B cell (primary cell): ENCODE data around the gene DTNA. TPM values are rescaled to one million over a fixed set of nuclear protein-coding genes. Genes with fewer than 3 reads are reported as not detected.

Source experiments
- ATAC-seq: fragments of 200-7000 bp; cut with Tn5 transposase; one replicate; pipeline ENCODE4 v1.10.0; 2021; ENCODE audit warnings: low read depth, mild to moderate bottlenecking, moderate number of reproducible peaks, moderate library complexity
- CTCF ChIA-PET: fragments of 350-600 bp; sonication (Branson Sonifier 250); formaldehyde crosslinking; loops from one replicate; lab custom pipeline; 2021; ENCODE audit warnings: antibody characterized with exemption, inconsistent platforms; lab: Charles Lee
- POLR2A ChIA-PET: fragments of 350-600 bp; sonication (Branson Sonifier 250); formaldehyde crosslinking; loops from one replicate; lab custom pipeline; 2021; ENCODE audit warnings: antibody characterized with exemption; lab: Charles Lee
- DNase-seq: peaks from one replicate; pipeline ENCODE4 v3.0.0; 2013
- H2AFZ ChIP-seq: 2 replicates; pipeline ENCODE4 v1.6.1; 2012; ENCODE audit warnings: mild to moderate bottlenecking, low read depth, low read length; ENCODE audit not compliant: insufficient read depth, poor library complexity, severe bottlenecking
- H3K27ac ChIP-seq, 2 donors: 1 replicate in 1 of 2; 2 replicates in 1 of 2; pipeline ENCODE4 v1.5.1; 2012 to 2013; ENCODE audit warnings: low read length in 2 of 2, mild to moderate bottlenecking in 2 of 2, moderate library complexity in 1 of 2
- H3K27me3 ChIP-seq, 4 experiments: fragments of 200-600 bp in 1 of 4; sonication (generic) in 1 of 4; replicated peaks in 1 of 4; 1 replicate in 2 of 4; 2 replicates in 2 of 4; pipeline versions ENCODE4 v1.6.1 to v1.7.0; 2013 to 2016; ENCODE audit warnings: low read length in 3 of 4, mild to moderate bottlenecking in 2 of 4, mixed read lengths in 1 of 4, moderate library complexity in 1 of 4; ENCODE audit not compliant: insufficient read depth in 4 of 4, control insufficient read depth in 3 of 4; ENCODE audit errors: control extremely low read depth in 1 of 4
- H3K36me3 ChIP-seq, 2 experiments: replicated peaks in 1 of 2; 1 replicate in 1 of 2; 2 replicates in 1 of 2; pipeline versions ENCODE4 v1.6.1 to v1.7.1; 2013; ENCODE audit warnings: low read length in 1 of 2; ENCODE audit not compliant: insufficient read depth in 2 of 2, control insufficient read depth in 1 of 2; ENCODE audit errors: control extremely low read depth in 1 of 2, extremely low read depth in 1 of 2
- H3K4me1 ChIP-seq, 2 donors: fragments of 200-600 bp in 1 of 2; sonication (generic) in 1 of 2; 1 replicate in 1 of 2; 2 replicates in 1 of 2; pipeline versions ENCODE4 v1.5.1 to v1.6.1; 2013 to 2017; ENCODE audit warnings: low read length in 2 of 2; ENCODE audit not compliant: control insufficient read depth in 2 of 2, insufficient read depth in 2 of 2
- H3K4me2 ChIP-seq: replicated peaks from 2 replicates; pipeline ENCODE3; 2012; ENCODE audit warnings: mild to moderate bottlenecking, low read depth, low read length; ENCODE audit not compliant: poor library complexity, severe bottlenecking
- H3K4me3 ChIP-seq, 5 experiments: fragments of 200-600 bp in 1 of 5; sonication (generic) in 1 of 5; 1 replicate in 3 of 5; 2 replicates in 2 of 5; pipeline versions ENCODE4 v1.5.1 to v1.7.0; 2011 to 2016; ENCODE audit warnings: low read length in 4 of 5, mild to moderate bottlenecking in 4 of 5, low read depth in 2 of 5, control low read depth in 1 of 5, moderate library complexity in 1 of 5; ENCODE audit not compliant: insufficient read depth in 1 of 5; ENCODE audit errors: control extremely low read depth in 1 of 5, extremely low read depth in 1 of 5
- H3K79me2 ChIP-seq: fragments of 200-600 bp; sonication (generic); one replicate; pipeline ENCODE4 v1.6.0; 2016; ENCODE audit warnings: low read length; ENCODE audit not compliant: control insufficient read depth, insufficient read depth
- H3K9ac ChIP-seq: fragments of 200-600 bp; sonication (generic); 2 replicates; pipeline ENCODE4 v1.6.1; 2017; ENCODE audit warnings: mild to moderate bottlenecking, low read length, moderate library complexity
- H3K9me3 ChIP-seq, 3 donors: one replicate each; pipeline versions ENCODE4 v1.6.1 to v1.7.1; 2013; ENCODE audit warnings: low read length in 2 of 3; ENCODE audit not compliant: control insufficient read depth in 2 of 3, insufficient read depth in 1 of 3; ENCODE audit errors: control extremely low read depth in 1 of 3
- H4K20me1 ChIP-seq: 2 replicates; pipeline ENCODE4 v1.6.0; 2012; ENCODE audit warnings: mild to moderate bottlenecking, low read length; ENCODE audit not compliant: insufficient read depth, control insufficient read depth, poor library complexity, severe bottlenecking
- H3K27ac Mint-ChIP-seq: one replicate; pipeline ENCODE4 v1.8.0; 2021; ENCODE audit warnings: mixed read lengths
- H3K27me3 Mint-ChIP-seq: one replicate; pipeline ENCODE4 v1.8.0; 2021; ENCODE audit warnings: mixed read lengths
- H3K4me1 Mint-ChIP-seq: one replicate; pipeline ENCODE4 v1.8.0; 2021; ENCODE audit warnings: mixed read lengths
- H3K4me3 Mint-ChIP-seq: one replicate; pipeline ENCODE4 v1.8.0; 2021; ENCODE audit warnings: mixed read lengths
- H3K9me3 Mint-ChIP-seq: one replicate; pipeline ENCODE4 v1.8.0; 2022; ENCODE audit warnings: mixed read lengths; ENCODE audit not compliant: insufficient read depth
- EZH2 ChIP-seq: IDR thresholded peaks from 2 replicates; pipeline ENCODE4 v1.6.1; 2012; ENCODE audit warnings: borderline replicate concordance, low read depth, mild to moderate bottlenecking, moderate library complexity, low read length; ENCODE audit not compliant: insufficient read depth, poor library complexity, severe bottlenecking
- WGBS: methylation state at CpG from one replicate; pipeline ENCODE4 v1.1.5; 2013; ENCODE audit warnings: missing lambda C conversion rate; ENCODE audit not compliant: insufficient coverage; 5-methylcytosine and 5-hydroxymethylcytosine counted together
- intact Hi-C: fragments of 100-400 bp; cut with micrococcal nuclease; formaldehyde crosslinking; loops from one replicate; pipeline ENCODE4 v1.10.0; 2022
- polyA plus RNA-seq: library from polyadenylated mRNA; depleted of rRNA; stranded (reverse); fragments of >200 nt; gene quantifications from 2 replicates; pipeline ENCODE4 v1.2.3, GENCODE V29; 2012
- total RNA-seq, 2 donors: library from RNA; stranded (reverse); fragments of 120-200 nt in 1 of 2; gene quantifications; 1 replicate in 1 of 2; 2 replicates in 1 of 2; pipeline versions ENCODE4 v1.2.3 to v1.2.4, GENCODE V29; 2013 to 2022
- TF ChIP-seq, protein P1 (sequence below): fragments of 200-600 bp; IDR thresholded peaks from one replicate; pipeline ENCODE4 v1.8.0; 2022; ENCODE audit warnings: antibody characterized with exemption, mild to moderate bottlenecking

DTNA gene
- total and polyA plus RNA-seq, 2 donors (not counting 1 experiment from before 2014, with no cell fraction given), result not detected

DNA sequence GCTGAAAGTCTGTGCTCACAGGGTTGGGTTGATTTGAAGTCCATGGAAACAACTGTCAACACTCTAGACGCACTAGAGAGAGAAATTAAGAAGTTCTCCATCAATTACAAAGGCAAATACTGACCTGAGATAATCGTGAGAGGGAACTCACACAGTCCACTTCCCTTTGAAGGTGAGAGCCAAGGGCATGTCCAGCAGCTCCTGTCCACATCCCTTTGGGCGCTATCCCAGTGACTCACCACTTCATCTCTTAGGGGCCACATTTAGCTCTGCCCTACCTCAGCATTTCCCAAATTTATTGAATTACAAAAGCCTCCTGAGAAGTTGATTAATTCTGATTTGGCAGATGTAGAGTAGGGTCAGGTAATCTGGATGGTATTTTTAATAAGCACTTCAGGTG is 182.3 kb downstream of the DTNA start:
- TF ChIP-seq, protein P1, sequence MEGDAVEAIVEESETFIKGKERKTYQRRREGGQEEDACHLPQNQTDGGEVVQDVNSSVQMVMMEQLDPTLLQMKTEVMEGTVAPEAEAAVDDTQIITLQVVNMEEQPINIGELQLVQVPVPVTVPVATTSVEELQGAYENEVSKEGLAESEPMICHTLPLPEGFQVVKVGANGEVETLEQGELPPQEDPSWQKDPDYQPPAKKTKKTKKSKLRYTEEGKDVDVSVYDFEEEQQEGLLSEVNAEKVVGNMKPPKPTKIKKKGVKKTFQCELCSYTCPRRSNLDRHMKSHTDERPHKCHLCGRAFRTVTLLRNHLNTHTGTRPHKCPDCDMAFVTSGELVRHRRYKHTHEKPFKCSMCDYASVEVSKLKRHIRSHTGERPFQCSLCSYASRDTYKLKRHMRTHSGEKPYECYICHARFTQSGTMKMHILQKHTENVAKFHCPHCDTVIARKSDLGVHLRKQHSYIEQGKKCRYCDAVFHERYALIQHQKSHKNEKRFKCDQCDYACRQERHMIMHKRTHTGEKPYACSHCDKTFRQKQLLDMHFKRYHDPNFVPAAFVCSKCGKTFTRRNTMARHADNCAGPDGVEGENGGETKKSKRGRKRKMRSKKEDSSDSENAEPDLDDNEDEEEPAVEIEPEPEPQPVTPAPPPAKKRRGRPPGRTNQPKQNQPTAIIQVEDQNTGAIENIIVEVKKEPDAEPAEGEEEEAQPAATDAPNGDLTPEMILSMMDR, result no peak
- TF ChIP-seq EZH2, result no peak
- H3K9me3 Mint-ChIP-seq, result no peaks in the 10 kb centered on the region
- no peak for DNase-seq
- Histone ChIP-seq H3K4me1 (no peaks in the 10 kb centered on the region), H4K20me1 (no peaks in the 10 kb centered on the region), H3K36me3 (no peaks in the 10 kb centered on the region), H3K4me2 (no peak overlapping the region), H3K79me2 (no peaks in the 10 kb centered on the region), H3K9me3 (peaks cover 0 to 7% (median 3%) of the 10 kb centered on the region in 3 donors), H3K9ac (no peak overlapping the region), H3K27ac (no peak overlapping the region), H3K27me3 (peaks cover 0 to 3% (median 0%) of the 10 kb centered on the region in 4 experiments), H2AFZ (no peak overlapping the region), H3K4me3 (no peak overlapping the region)
- ChIA-PET CTCF (no interaction called here), POLR2A (no interaction called here)
- peaks cover 17% of the 10 kb centered on the region for H3K27me3 Mint-ChIP-seq
- intact Hi-C loops, result no loop called here
- ATAC-seq, result no peak
- H3K4me3 Mint-ChIP-seq, result no peak overlapping the region
- no peak overlapping the region for H3K27ac Mint-ChIP-seq
- H3K4me1 Mint-ChIP-seq, result no peaks in the 10 kb centered on the region
- 95% methylated on average over 2 of the region's 3 CpGs for WGBS

DNA sequence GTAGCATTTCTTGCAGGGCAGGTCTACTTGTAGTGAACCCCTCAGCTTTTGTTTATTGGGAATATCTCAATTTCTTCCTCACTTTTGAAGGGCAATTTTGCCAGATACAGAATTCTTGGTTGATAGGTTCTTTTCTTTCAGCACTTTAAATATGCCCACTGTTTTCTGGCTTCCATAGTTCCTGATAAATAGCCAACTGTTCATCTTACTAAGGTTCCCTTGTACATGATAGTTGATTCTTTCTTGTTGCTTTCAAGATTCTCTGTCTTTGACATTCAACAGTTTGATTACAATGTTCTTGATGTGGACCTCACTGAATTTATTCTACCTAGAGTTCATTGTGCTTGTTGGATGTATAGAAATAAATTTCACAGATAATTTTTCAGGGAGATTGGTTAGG is 183.1 kb downstream of the DTNA start:
- Histone ChIP-seq H3K27me3 (peaks cover 0 to 3% (median 0%) of the 10 kb centered on the region in 4 experiments), H2AFZ (no peak overlapping the region), H3K4me1 (no peaks in the 10 kb centered on the region), H3K4me3 (no peak overlapping the region), H3K9ac (no peak overlapping the region), H3K27ac (no peak overlapping the region), H3K79me2 (no peaks in the 10 kb centered on the region), H4K20me1 (no peaks in the 10 kb centered on the region), H3K9me3 (peaks cover 0 to 7% (median 3%) of the 10 kb centered on the region in 3 donors), H3K4me2 (no peak overlapping the region), H3K36me3 (no peaks in the 10 kb centered on the region)
- Mint-ChIP-seq H3K4me1 (no peaks in the 10 kb centered on the region), H3K27me3 (peaks cover 17% of the 10 kb centered on the region), H3K9me3 (no peaks in the 10 kb centered on the region), H3K4me3 (no peak overlapping the region), H3K27ac (no peak overlapping the region)
- no peak for ATAC-seq
- CTCF ChIA-PET, result no interaction called here
- no peak for DNase-seq
- no peak for TF ChIP-seq EZH2
- TF ChIP-seq, protein P1, result no peak
- POLR2A ChIA-PET, result no interaction called here
- intact Hi-C loops, result no loop called here
